Embryonic facial prominence (tissue), 1 donor: ENCODE data around the gene SAMD14.

Experiments used
- DNase-seq: peaks from one replicate; pipeline ENCODE4 v3.0.0-alpha.2; 2016; ENCODE audit errors: extremely low spot score

The SAMD14 gene

DNA sequence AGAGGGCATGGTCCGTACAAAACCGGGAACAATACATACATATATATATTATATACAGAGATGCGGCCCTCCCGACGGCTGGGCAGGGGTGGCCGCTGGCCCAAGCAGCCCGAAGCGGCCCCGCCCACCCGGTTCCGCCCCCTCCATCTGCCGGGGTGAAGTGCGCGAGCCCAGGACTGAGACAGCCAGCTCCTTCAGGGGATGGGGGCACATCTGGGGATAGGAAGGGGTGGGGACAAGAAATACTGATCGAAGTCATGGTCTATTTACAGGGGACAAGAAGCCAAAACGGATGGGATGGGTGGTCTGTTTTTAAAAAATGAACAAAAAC, 3.8 kb upstream of the SAMD14 start:
- no peak for DNase-seq

DNA sequence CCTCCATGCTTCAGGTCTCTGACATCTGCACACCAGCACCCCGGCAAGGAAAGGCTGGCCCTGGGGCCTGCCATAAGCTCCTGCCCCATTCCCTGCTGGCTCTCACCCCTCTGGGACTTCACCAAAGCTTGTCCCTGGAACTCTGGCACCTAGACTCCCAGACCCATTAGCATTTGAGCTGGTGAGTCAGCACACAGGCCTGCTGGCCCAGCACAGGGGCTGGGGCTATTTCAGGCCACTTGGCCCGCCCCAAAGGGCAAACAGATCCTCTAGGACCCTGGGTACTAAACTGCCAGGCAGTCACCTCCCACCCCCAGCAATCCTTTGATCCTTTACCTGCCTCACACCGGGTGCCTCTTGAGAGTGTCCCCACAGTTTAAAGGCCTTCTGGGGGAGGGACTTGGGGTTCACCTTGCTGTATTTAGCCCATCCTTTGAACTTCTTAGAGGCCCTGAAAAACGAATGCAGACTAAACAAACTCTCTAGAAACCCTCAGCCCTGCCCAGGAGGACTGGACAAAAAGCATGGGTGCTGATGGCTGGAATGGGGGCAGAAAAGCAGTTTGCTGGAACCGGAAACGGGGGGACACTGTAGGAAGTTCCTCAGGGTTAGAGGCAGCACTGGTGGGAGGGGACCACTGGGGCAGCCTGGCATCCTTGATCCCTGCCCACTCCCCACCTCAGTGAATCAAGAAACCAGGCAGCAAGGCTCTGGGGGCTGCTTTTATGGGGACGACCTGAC, 3.2 kb upstream of the SAMD14 start:
- DNase-seq = no peak

- DNase-seq = no peak
Measured at GRCh38 chr17:50132104-50132794, 2.3 kb upstream of the SAMD14 start.

DNA sequence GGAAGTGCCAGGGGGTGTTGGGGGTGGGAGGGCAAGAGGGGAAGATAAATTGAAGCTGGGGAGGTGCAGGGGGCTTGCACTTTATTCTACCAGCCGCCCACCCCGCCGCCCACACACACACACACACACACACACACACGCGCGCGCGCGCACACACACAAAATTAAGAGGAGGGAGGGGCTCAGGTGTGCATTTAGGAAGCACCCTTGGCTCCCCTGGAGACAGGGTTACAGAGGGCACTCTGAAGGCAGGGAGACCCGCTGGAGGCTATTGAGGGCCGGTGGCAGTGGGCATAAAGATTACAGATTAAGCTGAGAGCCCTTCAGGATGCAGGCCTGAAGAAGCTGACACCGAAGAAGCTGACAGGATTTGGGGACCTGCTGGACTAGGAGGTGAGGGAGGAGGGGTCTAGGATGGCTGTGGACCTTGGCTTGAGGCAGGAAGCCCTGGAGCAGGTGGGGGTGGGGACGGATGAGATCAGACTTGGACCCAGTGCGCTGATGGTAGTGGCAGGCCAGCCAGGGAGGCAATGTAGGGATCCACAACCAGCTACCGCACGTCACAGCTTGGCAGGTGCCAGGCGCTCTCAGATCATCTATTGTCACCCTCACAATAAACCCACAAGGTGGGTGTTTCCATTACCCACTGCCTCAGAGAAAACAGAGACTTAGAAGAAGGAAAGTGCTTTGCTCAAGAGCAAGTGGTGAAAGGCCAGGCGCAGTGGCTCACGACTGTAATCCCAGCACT, 772 bp upstream of the SAMD14 start:
- no peak for DNase-seq

GRCh38 chr17:50129353-50129727, 620 bp downstream of the SAMD14 start:
- no peak for DNase-seq

- no peak for DNase-seq
Measured at GRCh38 chr17:50128441-50129352, 1.3 kb downstream of the SAMD14 start.

GRCh38 chr17:50127697-50128361, 2.1 kb downstream of the SAMD14 start:
- no peak for DNase-seq

DNA sequence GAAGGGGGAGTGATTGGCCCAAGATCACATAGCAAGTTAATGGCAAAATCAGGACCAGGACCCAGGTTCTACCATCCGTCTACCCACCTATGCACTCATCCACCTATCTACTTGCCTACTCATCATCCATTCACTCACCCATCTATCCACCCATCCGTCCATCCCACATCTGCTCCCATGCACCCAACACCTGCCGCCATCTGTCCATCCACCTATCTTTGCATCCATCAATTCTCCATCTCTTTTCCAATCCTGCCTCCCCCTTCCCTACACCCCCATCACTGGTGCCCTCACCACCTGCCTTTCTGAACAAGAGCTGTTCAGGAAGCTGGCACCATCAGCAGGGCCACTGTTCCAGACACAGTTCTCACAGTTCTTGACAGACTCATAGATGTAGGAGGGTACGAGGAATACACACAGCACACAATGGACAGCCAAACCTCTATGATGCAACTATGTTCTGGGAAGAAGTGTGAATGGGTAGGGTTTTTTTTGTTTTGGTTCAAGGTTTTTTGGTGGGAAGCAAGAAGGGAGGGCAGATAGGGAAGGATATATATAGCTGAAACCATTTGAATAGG, 4.5 kb downstream of the SAMD14 start:
- DNase-seq = no peak

- no peak for DNase-seq
Measured at GRCh38 chr17:50123649-50124349, 6.2 kb downstream of the SAMD14 start.

DNA sequence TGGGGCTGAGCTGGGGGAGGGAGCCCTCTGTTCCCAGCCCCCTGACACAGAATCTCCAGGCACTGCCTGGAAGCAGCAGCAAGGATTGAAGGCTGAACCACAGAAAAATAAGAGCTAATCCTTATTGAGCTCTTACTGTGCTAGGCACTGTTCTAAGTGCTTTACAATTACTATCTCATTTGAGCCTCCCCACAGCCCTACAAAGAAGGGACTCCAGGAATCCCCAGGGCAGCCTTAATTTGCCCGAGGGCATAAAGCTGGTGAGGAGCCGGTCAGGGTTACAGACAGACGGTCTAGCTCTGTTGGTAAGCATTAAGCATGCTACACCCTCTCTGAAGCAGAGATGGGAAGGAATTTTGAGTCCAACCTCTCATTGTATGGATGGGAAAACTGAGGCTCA, 7.0 kb downstream of the SAMD14 start:
- no peak for DNase-seq

DNA sequence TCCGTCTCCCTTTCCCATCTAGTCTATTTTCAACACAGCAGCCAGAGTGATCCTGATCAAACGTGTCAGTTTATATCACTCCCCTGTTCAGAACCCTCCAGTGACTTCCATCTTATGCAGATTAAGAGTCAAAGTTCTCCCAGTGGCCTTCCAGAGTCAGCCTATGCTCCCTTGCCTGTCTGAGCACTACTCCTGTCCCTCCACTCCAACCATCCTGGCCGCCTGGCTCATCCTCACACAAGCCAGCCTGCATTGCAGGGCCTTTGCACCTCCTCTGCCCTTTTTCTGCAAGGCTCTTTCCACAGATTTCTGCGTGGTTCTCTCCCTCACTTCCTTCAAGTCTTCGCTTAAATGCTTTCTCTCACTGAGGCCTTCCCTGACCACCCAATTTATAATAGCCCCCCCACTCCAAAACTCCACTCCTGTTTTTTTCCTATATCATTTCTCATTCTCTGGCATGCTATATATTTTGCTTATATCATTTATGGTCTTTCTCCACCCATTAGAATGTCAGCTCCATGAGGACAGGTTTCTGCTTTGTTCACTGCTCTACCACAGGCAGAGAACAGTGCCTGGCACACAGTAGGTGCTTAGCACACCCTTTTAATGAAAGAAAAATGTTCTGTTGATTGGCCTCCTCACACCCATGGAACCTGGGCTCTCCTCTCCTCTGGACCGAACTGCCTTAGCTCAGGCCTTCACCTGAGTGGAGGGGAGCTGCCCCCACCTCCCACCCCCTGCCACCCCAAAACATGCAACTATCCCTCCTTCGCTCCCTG, 9.3 kb downstream of the SAMD14 start:
- DNase-seq = no peak

GRCh38 chr17:50118828-50119218, 11.1 kb downstream of the SAMD14 start:
- DNase-seq = no peak

- DNase-seq = no peak
Measured at GRCh38 chr17:50118076-50118827, 11.7 kb downstream of the SAMD14 start.

DNA sequence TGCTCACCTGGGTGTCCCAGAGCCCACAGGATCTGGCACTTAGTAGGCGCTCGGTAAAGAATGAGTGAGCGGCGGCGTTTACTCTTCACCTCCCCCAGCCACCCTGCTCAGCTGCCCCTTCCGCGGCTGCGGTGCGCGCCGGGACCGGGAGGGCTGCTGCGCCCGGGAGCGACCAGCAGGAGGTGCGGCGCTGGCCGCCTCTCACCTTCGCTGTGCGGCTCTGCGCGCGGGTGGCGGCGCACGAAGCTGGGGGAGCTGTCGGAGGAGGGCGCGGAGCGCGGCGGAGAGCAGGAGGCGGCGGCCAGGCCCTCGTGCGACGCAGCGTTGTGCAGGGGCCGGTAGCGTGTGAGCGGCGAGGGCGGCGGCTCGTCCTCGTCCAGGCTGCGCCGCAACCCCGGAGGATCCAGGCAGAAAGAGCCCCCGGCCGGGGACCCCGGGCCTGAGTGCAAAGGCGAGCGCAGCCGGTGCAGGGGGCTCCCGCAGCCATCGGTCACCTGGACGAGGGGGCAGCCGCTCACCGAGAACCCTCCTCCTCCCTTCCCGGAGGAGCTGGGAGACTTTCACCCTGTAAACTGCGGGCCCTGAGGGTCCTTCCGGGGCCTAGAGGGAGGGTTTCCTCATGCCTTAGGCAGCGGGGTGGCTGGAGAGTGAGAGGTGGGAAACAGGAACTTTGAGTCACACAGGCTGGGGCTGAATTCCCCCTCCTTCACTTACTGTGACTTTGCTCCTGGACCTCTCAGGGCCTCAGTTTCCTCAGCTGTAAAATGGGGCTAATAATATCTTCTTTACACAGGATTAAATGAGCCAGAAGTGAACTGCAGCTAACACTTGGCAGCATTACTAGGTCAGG, 12.5 kb downstream of the SAMD14 start:
- no peak for DNase-seq

GRCh38 chr17:50115756-50116155, 14.2 kb downstream of the SAMD14 start:
- DNase-seq = no peak

GRCh38 chr17:50114849-50115357, 15.1 kb downstream of the SAMD14 start:
- no peak for DNase-seq

DNA sequence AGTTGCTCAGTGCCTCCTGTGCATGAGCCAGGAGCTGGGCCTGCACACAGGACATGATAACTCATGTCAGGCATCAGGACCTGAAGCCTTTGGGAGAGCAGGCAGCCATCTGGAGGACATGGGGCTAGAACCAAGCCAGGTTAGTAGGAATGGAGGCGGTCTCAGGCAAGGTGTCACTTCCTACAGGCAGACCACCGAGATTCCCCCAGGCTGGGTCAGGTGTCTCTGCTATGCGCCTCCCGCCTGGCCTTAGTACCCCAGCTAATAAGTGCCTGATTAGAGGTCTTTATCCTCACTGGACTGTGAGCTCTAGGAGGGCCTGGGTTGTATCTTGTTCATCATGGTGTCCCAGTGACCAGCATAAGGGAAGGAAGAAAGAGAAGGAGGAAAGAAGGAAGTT, 15.6 kb downstream of the SAMD14 start:
- DNase-seq = no peak
